Parathyroid adenoma (tissue), 2 donors: ENCODE data around the gene HLA-DPB1.

Experiments used
- H2AFZ ChIP-seq: fragments of 300-600 bp; sonication (generic); one replicate; pipeline ENCODE4 v1.7.0; 2017; ENCODE audit warnings: antibody characterized with exemption, mild to moderate bottlenecking
- H3K27ac ChIP-seq: fragments of 300-600 bp; sonication (generic); one replicate; pipeline ENCODE4 v1.7.0; 2017
- H3K27me3 ChIP-seq: fragments of 300-600 bp; sonication (generic); one replicate; pipeline ENCODE4 v1.7.0; 2017; ENCODE audit warnings: low read length; ENCODE audit not compliant: control insufficient read depth, insufficient read depth
- H3K36me3 ChIP-seq: fragments of 300-600 bp; sonication (generic); one replicate; pipeline ENCODE4 v1.7.0; 2017; ENCODE audit warnings: low read length; ENCODE audit not compliant: control insufficient read depth, insufficient read depth
- H3K4me1 ChIP-seq: fragments of 300-600 bp; sonication (generic); one replicate; pipeline ENCODE4 v1.7.0; 2017; ENCODE audit warnings: control low read depth
- H3K4me2 ChIP-seq: fragments of 300-600 bp; sonication (generic); one replicate; pipeline ENCODE4 v1.7.0; 2017; ENCODE audit warnings: low read length
- H3K4me3 ChIP-seq: fragments of 300-600 bp; sonication (generic); one replicate; pipeline ENCODE4 v1.7.0; 2017; ENCODE audit warnings: low read depth, low read length
- H3K79me2 ChIP-seq: fragments of 300-600 bp; sonication (generic); one replicate; pipeline ENCODE4 v1.7.0; 2017; ENCODE audit warnings: control low read depth
- H3K9ac ChIP-seq: fragments of 300-600 bp; sonication (generic); one replicate; pipeline ENCODE4 v1.7.0; 2017; ENCODE audit warnings: mild to moderate bottlenecking
- H3K9me3 ChIP-seq: fragments of 300-600 bp; sonication (generic); one replicate; pipeline ENCODE4 v1.7.0; 2017; ENCODE audit warnings: low read length; ENCODE audit not compliant: control insufficient read depth
- TF ChIP-seq, protein P1 (sequence below): fragments of 300-600 bp; sonication (generic); IDR thresholded peaks from one replicate; pipeline ENCODE4 v1.7.0; 2017; ENCODE audit warnings: antibody characterized with exemption, mild to moderate bottlenecking
- donor health status: primary hyperparathyroidism.

HLA-DPB1 gene

DNA sequence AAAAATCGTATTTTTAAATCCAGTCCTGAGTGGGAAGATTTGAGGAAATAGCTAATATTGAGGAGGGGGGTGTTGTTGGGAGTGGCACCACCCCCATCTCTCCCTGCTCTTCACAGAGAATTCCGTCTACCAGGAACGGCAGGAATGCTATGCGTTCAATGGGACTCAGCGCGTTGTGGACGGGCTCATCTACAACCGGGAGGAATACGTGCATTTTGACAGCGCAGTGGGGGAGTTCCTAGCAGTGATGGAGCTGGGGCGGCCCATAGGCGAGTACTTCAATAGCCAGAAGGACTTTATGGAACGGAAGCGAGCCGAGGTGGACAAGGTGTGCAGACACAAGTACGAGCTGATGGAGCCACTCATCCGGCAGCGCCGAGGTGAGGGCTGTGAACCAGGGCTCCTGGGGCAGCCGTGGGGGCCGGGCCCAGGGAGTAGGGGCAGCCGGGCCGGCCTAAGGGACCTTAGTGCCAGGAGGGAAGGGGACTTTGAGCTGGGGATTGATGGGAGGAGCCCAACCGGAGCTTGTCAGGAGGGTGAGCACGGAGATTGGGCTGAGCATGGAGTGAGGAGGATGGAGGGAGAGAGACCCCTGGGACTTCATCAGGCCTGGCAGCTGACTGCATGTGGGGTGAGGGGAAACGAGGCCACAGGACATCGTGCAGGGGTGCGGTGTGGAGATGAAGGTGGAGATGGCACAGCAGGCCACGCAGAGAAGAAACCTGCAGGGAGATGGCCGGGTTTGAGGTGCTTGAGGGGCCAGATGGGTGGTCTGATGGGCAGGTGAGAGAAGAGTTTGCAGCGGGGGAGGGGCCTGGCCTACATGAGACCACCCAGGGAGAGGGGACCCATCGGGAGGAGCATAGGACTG lies 41.3 kb downstream of the HLA-DPB1 start:
- H3K27me3 ChIP-seq: no peaks in the 10 kb centered on the region
- H3K9ac ChIP-seq: no peak overlapping the region
- peak overlapping the region; percentile 63 for H2AFZ ChIP-seq
- H3K4me2 ChIP-seq: no peak overlapping the region
- H3K36me3 ChIP-seq: no peaks in the 10 kb centered on the region
- no peaks in the 10 kb centered on the region for H3K79me2 ChIP-seq
- peaks cover 3% of the 10 kb centered on the region for H3K4me1 ChIP-seq
- no peak overlapping the region for H3K27ac ChIP-seq
- no peak overlapping the region for H3K4me3 ChIP-seq
- TF ChIP-seq, protein P1, sequence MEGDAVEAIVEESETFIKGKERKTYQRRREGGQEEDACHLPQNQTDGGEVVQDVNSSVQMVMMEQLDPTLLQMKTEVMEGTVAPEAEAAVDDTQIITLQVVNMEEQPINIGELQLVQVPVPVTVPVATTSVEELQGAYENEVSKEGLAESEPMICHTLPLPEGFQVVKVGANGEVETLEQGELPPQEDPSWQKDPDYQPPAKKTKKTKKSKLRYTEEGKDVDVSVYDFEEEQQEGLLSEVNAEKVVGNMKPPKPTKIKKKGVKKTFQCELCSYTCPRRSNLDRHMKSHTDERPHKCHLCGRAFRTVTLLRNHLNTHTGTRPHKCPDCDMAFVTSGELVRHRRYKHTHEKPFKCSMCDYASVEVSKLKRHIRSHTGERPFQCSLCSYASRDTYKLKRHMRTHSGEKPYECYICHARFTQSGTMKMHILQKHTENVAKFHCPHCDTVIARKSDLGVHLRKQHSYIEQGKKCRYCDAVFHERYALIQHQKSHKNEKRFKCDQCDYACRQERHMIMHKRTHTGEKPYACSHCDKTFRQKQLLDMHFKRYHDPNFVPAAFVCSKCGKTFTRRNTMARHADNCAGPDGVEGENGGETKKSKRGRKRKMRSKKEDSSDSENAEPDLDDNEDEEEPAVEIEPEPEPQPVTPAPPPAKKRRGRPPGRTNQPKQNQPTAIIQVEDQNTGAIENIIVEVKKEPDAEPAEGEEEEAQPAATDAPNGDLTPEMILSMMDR: no peak
- H3K9me3 ChIP-seq: no peaks in the 10 kb centered on the region

DNA sequence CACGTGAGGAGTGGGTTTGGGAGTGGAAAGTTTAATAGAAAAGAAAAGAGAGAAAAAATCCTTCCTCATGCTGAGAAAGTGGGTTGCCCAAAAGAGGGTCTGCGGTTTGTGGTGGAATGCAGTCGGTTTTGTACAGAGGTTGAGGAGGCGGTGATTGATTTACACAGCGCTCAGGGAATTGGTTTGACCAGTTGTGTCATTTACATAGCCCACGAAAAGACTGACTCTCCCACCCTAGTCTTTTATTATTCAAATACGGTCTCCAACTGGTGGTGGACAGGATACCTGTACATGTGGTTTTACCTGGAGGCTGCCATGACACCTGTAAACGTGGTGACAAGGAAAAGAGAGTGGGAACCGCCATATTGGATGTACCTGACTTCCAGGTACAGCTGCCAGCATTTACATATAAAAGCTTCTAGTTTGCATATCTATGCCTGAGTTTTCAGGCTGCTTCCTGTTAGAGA lies 42.1 kb downstream of the HLA-DPB1 start:
- Histone ChIP-seq H3K4me3 (no peak overlapping the region), H3K27ac (no peak overlapping the region), H3K9ac (no peak overlapping the region), H3K9me3 (no peaks in the 10 kb centered on the region), H3K27me3 (no peaks in the 10 kb centered on the region), H3K36me3 (no peaks in the 10 kb centered on the region), H2AFZ (no peak overlapping the region), H3K79me2 (no peaks in the 10 kb centered on the region), H3K4me2 (no peak overlapping the region), H3K4me1 (peaks cover 3% of the 10 kb centered on the region)
- TF ChIP-seq, protein P1: no peak

DNA sequence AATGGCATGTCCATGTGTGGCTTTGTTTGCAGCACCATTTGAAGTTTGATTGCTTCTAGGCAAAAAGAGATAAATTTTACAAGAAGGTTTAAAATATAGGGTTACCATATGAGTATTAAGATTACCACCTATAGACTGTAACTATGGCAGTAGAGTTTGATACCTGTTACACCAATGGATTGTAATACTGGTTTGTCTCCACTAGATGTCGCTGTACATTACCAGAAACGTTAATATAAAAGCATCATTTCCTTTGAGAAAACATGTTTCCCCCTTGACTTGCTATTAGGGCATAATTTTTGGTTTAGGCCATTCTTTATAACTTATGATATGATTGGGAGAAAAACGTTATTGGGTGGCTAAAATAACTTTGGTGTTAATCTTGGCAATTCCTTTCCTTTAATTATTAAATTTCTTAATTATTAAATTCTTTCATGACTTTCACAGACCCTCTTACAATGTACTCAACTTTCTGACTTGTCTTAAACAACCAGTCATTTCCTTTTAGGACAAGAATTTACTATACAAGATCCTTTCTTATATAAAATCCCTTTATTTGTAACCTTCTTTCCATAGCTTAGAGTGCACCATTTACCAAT lies 42.8 kb downstream of the HLA-DPB1 start:
- no peaks in the 10 kb centered on the region for H3K9me3 ChIP-seq
- no peaks in the 10 kb centered on the region for H3K27me3 ChIP-seq
- H3K9ac ChIP-seq: no peak overlapping the region

DNA sequence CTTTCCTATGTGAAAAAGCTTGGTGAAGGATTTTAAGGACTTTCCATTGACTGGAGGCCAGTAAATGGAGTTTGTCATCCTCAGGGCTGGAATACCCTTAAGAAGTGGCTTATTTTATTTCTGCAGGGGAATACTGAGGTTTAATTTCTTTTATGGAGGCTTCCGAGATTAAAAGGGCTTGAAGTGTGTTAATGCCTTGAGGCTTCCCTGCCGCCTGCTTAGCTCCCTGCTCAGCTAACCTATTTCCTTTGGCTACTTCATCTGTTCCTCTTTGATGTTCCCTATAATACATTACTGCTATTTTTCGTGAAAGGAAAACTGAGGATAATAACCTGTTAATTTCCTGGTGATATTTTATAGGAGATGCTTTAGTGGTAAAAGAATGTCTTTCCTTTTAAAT lies 44.2 kb downstream of the HLA-DPB1 start:
- H3K9ac ChIP-seq: no peak overlapping the region
- no peak overlapping the region for H3K4me2 ChIP-seq
- H2AFZ ChIP-seq: no peak overlapping the region

More for the DNA sequence above, 42.8 kb downstream of the HLA-DPB1 start:
- no peak overlapping the region for H3K4me2 ChIP-seq
- no peak overlapping the region for H3K4me3 ChIP-seq
- no peak overlapping the region for H3K27ac ChIP-seq
- TF ChIP-seq, protein P1: peak; percentile 87
- H3K36me3 ChIP-seq: no peaks in the 10 kb centered on the region
- no peak overlapping the region for H2AFZ ChIP-seq
- peaks cover 3% of the 10 kb centered on the region for H3K4me1 ChIP-seq
- H3K79me2 ChIP-seq: no peaks in the 10 kb centered on the region

More for the DNA sequence above, 44.2 kb downstream of the HLA-DPB1 start:
- Histone ChIP-seq H3K79me2 (no peaks in the 10 kb centered on the region), H3K36me3 (no peaks in the 10 kb centered on the region), H3K27ac (no peak overlapping the region), H3K4me1 (peaks cover 4% of the 10 kb centered on the region), H3K27me3 (no peaks in the 10 kb centered on the region), H3K4me3 (no peak overlapping the region), H3K9me3 (no peaks in the 10 kb centered on the region)
- TF ChIP-seq, protein P1: no peak
